ENCODE data around the gene TSPAN18. TPM values are rescaled to one million over a fixed set of nuclear protein-coding genes. Genes with fewer than 3 reads are reported as not detected.

The TSPAN18 gene
- total RNA-seq, 1 donor from 2014 or later: 31.7 TPM

DNA sequence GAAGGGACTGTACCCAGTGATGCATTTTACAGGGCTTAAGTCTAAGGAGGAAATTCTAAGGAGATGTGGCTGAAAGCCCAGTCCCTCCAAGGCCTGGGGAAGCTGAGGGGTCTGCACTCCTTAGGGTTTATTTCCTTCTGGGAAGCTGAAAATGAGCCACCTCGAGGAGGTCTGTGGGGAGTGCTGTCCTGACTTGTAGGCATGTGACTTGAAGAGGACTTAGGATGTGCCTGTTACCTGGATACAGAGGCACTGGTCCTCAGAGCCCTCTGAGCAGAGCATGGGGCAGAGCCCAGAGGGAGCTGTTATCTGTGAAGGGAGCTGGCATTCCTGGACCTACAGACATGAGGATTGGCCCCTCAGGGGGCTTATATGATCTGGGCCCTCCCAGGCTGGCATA, 146.8 kb downstream of the TSPAN18 start:
- H3K4me3 ChIP-seq (ENCODE audit: insufficient read depth, low read depth, low read length): no peak overlapping the region
- DNase-seq (ENCODE audit: low read depth) (no peak), FAIRE-seq (no peak)
- H4K20me1 ChIP-seq (ENCODE audit: insufficient read depth, low read length): no peaks in the 10 kb centered on the region
- H3K27me3 Mint-ChIP-seq (ENCODE audit: low read depth, unreplicated experiment): peaks cover 28% of the 10 kb centered on the region
- no peaks in the 10 kb centered on the region for H3K36me3 ChIP-seq (ENCODE audit: insufficient read depth, low read length)
- no peak overlapping the region for H2AFZ ChIP-seq (ENCODE audit: low read depth, low read length)
- no peak overlapping the region for H3K27ac ChIP-seq (ENCODE audit: low read depth, low read length)
- H3K36me3 Mint-ChIP-seq (ENCODE audit: low read depth, unreplicated experiment): no peaks in the 10 kb centered on the region
- H3K79me2 ChIP-seq (ENCODE audit: insufficient read depth, low read length): no peaks in the 10 kb centered on the region
- no peaks in the 10 kb centered on the region for H3K9me3 ChIP-seq (ENCODE audit: insufficient read depth, low read depth, low read length)
- no peak overlapping the region for H3K9ac ChIP-seq (ENCODE audit: low read length)
- H3K27me3 ChIP-seq (ENCODE audit: insufficient read depth, low read length): peaks cover 28% of the 10 kb centered on the region
- H3K4me2 ChIP-seq (ENCODE audit: low read length): no peak overlapping the region
- TF ChIP-seq, protein P1, sequence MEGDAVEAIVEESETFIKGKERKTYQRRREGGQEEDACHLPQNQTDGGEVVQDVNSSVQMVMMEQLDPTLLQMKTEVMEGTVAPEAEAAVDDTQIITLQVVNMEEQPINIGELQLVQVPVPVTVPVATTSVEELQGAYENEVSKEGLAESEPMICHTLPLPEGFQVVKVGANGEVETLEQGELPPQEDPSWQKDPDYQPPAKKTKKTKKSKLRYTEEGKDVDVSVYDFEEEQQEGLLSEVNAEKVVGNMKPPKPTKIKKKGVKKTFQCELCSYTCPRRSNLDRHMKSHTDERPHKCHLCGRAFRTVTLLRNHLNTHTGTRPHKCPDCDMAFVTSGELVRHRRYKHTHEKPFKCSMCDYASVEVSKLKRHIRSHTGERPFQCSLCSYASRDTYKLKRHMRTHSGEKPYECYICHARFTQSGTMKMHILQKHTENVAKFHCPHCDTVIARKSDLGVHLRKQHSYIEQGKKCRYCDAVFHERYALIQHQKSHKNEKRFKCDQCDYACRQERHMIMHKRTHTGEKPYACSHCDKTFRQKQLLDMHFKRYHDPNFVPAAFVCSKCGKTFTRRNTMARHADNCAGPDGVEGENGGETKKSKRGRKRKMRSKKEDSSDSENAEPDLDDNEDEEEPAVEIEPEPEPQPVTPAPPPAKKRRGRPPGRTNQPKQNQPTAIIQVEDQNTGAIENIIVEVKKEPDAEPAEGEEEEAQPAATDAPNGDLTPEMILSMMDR (IDR thresholded peaks at IDR 0.05; ENCODE audit: insufficient read depth, low read depth, low read length): no peak
- no peak for TF ChIP-seq EZH2 (IDR thresholded peaks at IDR 0.05; ENCODE audit: insufficient read depth, low read length)
- H3K27ac Mint-ChIP-seq (ENCODE audit: unreplicated experiment): no peak overlapping the region
- peaks cover 7% of the 10 kb centered on the region for H3K4me1 ChIP-seq (ENCODE audit: insufficient read depth, low read length)
- peaks cover 23% of the 10 kb centered on the region for H3K4me1 Mint-ChIP-seq (ENCODE audit: low read depth, unreplicated experiment)
- H3K4me3 Mint-ChIP-seq (ENCODE audit: unreplicated experiment): no peak overlapping the region
- peaks cover 3% of the 10 kb centered on the region for H3K9me3 Mint-ChIP-seq (ENCODE audit: unreplicated experiment)

DNA sequence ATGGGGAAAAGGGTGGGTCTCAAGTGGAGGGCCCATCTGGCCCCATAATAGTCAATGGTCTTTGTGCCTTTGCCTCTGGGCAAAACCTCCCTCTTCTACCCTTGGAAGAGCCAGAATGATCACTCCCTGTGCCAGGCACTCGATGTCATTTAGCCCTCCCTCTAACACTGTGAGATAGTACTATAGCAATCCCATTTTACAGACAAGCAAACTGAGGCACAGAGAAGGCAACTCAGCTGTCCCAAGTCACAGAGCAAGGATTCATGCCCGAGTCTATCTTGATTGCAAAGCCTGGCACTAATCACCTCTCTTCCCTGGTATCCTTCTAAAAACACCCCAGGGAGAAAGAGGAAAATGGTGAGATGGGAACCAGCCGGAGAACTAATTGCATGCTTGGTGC, 147.5 kb downstream of the TSPAN18 start:
- no peaks in the 10 kb centered on the region for H3K79me2 ChIP-seq (ENCODE audit: insufficient read depth, low read length)
- peaks cover 16% of the 10 kb centered on the region for H3K4me1 Mint-ChIP-seq (ENCODE audit: low read depth, unreplicated experiment)
- H3K27me3 Mint-ChIP-seq (ENCODE audit: low read depth, unreplicated experiment): peaks cover 26% of the 10 kb centered on the region
- H3K36me3 ChIP-seq (ENCODE audit: insufficient read depth, low read length): no peaks in the 10 kb centered on the region
- peaks cover 7% of the 10 kb centered on the region for H3K4me1 ChIP-seq (ENCODE audit: insufficient read depth, low read length)
- peaks cover 35% of the 10 kb centered on the region for H3K27me3 ChIP-seq (ENCODE audit: insufficient read depth, low read length)
- no peak overlapping the region for H2AFZ ChIP-seq (ENCODE audit: low read depth, low read length)
- H4K20me1 ChIP-seq (ENCODE audit: insufficient read depth, low read length): no peaks in the 10 kb centered on the region
- H3K4me2 ChIP-seq (ENCODE audit: low read length): no peak overlapping the region
- TF ChIP-seq, protein P1 (IDR thresholded peaks at IDR 0.05; ENCODE audit: insufficient read depth, low read depth, low read length): no peak
- TF ChIP-seq EZH2 (IDR thresholded peaks at IDR 0.05; ENCODE audit: insufficient read depth, low read length): no peak
- no peaks in the 10 kb centered on the region for H3K36me3 Mint-ChIP-seq (ENCODE audit: low read depth, unreplicated experiment)
- no peak overlapping the region for H3K9ac ChIP-seq (ENCODE audit: low read length)
- FAIRE-seq (no peak), DNase-seq (ENCODE audit: low read depth) (no peak)
- no peak overlapping the region for H3K4me3 ChIP-seq (ENCODE audit: insufficient read depth, low read depth, low read length)
- H3K9me3 ChIP-seq (ENCODE audit: insufficient read depth, low read depth, low read length): no peaks in the 10 kb centered on the region
- H3K9me3 Mint-ChIP-seq (ENCODE audit: unreplicated experiment): peaks cover 3% of the 10 kb centered on the region
- H3K27ac ChIP-seq (ENCODE audit: low read depth, low read length): no peak overlapping the region
- no peak overlapping the region for H3K4me3 Mint-ChIP-seq (ENCODE audit: unreplicated experiment)
- H3K27ac Mint-ChIP-seq (ENCODE audit: unreplicated experiment): no peak overlapping the region

DNA sequence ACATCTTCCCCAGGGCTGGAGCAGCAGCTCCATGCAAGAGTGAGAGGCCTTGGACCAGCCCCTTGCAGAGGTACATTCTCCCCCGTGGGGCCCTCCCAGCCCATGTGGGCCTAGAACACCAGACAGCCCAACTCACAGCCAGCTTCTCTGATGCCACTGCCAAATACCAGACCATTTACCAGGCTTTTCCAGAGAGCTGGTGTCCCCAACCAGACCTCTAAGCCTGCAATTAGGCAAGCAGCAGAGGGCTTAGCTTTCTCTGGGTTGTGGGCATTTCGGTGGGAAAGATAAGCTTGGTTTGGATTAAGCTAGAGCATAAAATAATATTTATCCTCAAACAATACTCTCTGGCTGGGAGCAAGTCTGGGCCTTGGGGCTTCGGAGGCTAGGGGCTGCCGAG, 148.3 kb downstream of the TSPAN18 start:
- no peak overlapping the region for H3K4me2 ChIP-seq (ENCODE audit: low read length)
- H3K9ac ChIP-seq (ENCODE audit: low read length): no peak overlapping the region
- no peak overlapping the region for H2AFZ ChIP-seq (ENCODE audit: low read depth, low read length)
- peaks cover 43% of the 10 kb centered on the region for H3K27me3 ChIP-seq (ENCODE audit: insufficient read depth, low read length)
- H3K4me3 ChIP-seq (ENCODE audit: insufficient read depth, low read depth, low read length): no peak overlapping the region
- H3K4me1 Mint-ChIP-seq (ENCODE audit: low read depth, unreplicated experiment): peaks cover 8% of the 10 kb centered on the region
- no peak for DNase-seq (ENCODE audit: low read depth)
- FAIRE-seq: no peak
- H3K27ac ChIP-seq (ENCODE audit: low read depth, low read length): no peak overlapping the region
- H3K27me3 Mint-ChIP-seq (ENCODE audit: low read depth, unreplicated experiment): peaks cover 26% of the 10 kb centered on the region
- no peaks in the 10 kb centered on the region for H3K79me2 ChIP-seq (ENCODE audit: insufficient read depth, low read length)
- H4K20me1 ChIP-seq (ENCODE audit: insufficient read depth, low read length): no peaks in the 10 kb centered on the region
- no peak overlapping the region for H3K4me3 Mint-ChIP-seq (ENCODE audit: unreplicated experiment)
- no peak overlapping the region for H3K27ac Mint-ChIP-seq (ENCODE audit: unreplicated experiment)
- H3K9me3 ChIP-seq (ENCODE audit: insufficient read depth, low read depth, low read length): no peaks in the 10 kb centered on the region
- H3K4me1 ChIP-seq (ENCODE audit: insufficient read depth, low read length): peaks cover 7% of the 10 kb centered on the region
- TF ChIP-seq, protein P1 (IDR thresholded peaks at IDR 0.05; ENCODE audit: insufficient read depth, low read depth, low read length): no peak
- no peak for TF ChIP-seq EZH2 (IDR thresholded peaks at IDR 0.05; ENCODE audit: insufficient read depth, low read length)
- H3K9me3 Mint-ChIP-seq (ENCODE audit: unreplicated experiment): peaks cover 3% of the 10 kb centered on the region
- H3K36me3 ChIP-seq (ENCODE audit: insufficient read depth, low read length): no peaks in the 10 kb centered on the region
- H3K36me3 Mint-ChIP-seq (ENCODE audit: low read depth, unreplicated experiment): no peaks in the 10 kb centered on the region
